ENCODE data around the gene NCAPD3. TPM values are rescaled to one million over a fixed set of nuclear protein-coding genes. Genes with fewer than 3 reads are reported as not detected.
A peak's percentile ranks its signal among the peaks of the same experiment; 100 is the strongest.

NCAPD3 gene
- total and polyA plus RNA-seq, 2 donors (not counting 1 experiment from before 2014, with no cell fraction given) = 12.9 to 32.2 TPM

GRCh38 chr11:134253188-134253993 lies 29.6 kb upstream of the NCAPD3 start, which contains the start of the genes ACAD8 and THYN1:
ACAD8 (plus strand) TSS chr11:134253568; CDS start chr11:134253601, 33 bp downstream.
THYN1 (minus strand) TSS chr11:134253352; CDS start chr11:134252882, 470 bp downstream.
- under 1% methylated on average over 68 of the region's 70 CpGs for WGBS (ENCODE audit: insufficient coverage)
- peaks cover under 1 to 22% of the 10 kb centered on the region in 2 experiments for H3K36me3 ChIP-seq (replicated peaks in 1 of 2; ENCODE audit: control extremely low read depth in 1 of 2, control insufficient read depth in 1 of 2, extremely low read depth in 1 of 2, insufficient read depth in 2 of 2, low read length in 1 of 2)
- peak within 1 kb of the TSS; percentile 95 for H2AFZ ChIP-seq (ENCODE audit: insufficient read depth, low read depth, low read length, poor library complexity, severe bottlenecking)
- H3K27ac Mint-ChIP-seq = peak within 1 kb of the TSS; percentile 69
- peak within 1 kb of the TSS; percentile 94 for H3K4me2 ChIP-seq (replicated peaks; ENCODE audit: low read depth, low read length, poor library complexity, severe bottlenecking)
- peak within 1 kb of the TSS; percentile 42 to 45 for H3K27ac ChIP-seq (ENCODE audit: low read length in 2 of 2)
- H3K4me1 Mint-ChIP-seq = peaks cover 28% of the 10 kb centered on the region
- H3K4me3 ChIP-seq (ENCODE audit: control extremely low read depth in 1 of 5, extremely low read depth in 1 of 5, insufficient read depth in 1 of 5, low read depth in 2 of 5, low read length in 4 of 5) = peak within 1 kb of the TSS; percentile 81 to 100 (median 93)
- ATAC-seq (ENCODE audit: low read depth) (peak; percentile 100), DNase-seq (peak; percentile 96)
- no peaks in the 10 kb centered on the region for H3K9me3 Mint-ChIP-seq (ENCODE audit: insufficient read depth)
- H3K27me3 Mint-ChIP-seq = no peaks in the 10 kb centered on the region
- POLR2A ChIA-PET = interaction anchor here (0.7 to 1.4 kb wide), 2 partner anchors 26 to 29 kb away, joined by 3 to 6 read pairs; partner anchors contain the start of genes NCAPD3 and VPS26B
- H3K9ac ChIP-seq (ENCODE audit: low read length) = peak within 1 kb of the TSS; percentile 82
- peaks cover 7% of the 10 kb centered on the region for H3K79me2 ChIP-seq (ENCODE audit: control insufficient read depth, insufficient read depth, low read length)
- H3K9me3 ChIP-seq (ENCODE audit: control extremely low read depth in 1 of 3, control insufficient read depth in 2 of 3, insufficient read depth in 1 of 3, low read length in 2 of 3) = no peaks in the 10 kb centered on the region
- peak within 1 kb of the TSS; percentile 91 for H3K4me3 Mint-ChIP-seq
- CTCF ChIA-PET = interaction anchor here (1.0 to 3.3 kb wide), 8 partner anchors 9 to 45 kb away, joined by 3 to 14 read pairs (median 5); partner anchors contain the start of genes NCAPD3 and VPS26B
- peaks cover 10 to 15% of the 10 kb centered on the region in 2 donors for H3K4me1 ChIP-seq (ENCODE audit: control insufficient read depth in 2 of 2, insufficient read depth in 2 of 2, low read length in 2 of 2)
- H3K27me3 ChIP-seq (replicated peaks in 1 of 4; ENCODE audit: control extremely low read depth in 1 of 4, control insufficient read depth in 3 of 4, insufficient read depth in 4 of 4, low read length in 3 of 4) = no peaks in the 10 kb centered on the region
- intact Hi-C loops (cut with micrococcal nuclease) = loop anchor here (1.0 to 2.0 kb wide), 5 partner anchors 25 to 184 kb away; partner anchors contain the start of genes GLB1L2, JAM3 and VPS26B
- TF ChIP-seq EZH2 (IDR thresholded peaks at IDR 0.05; ENCODE audit: borderline replicate concordance, insufficient read depth, low read depth, low read length, poor library complexity, severe bottlenecking) (no peak), CTCF (IDR thresholded peaks at IDR 0.05) (peak; percentile 40)
- H4K20me1 ChIP-seq (ENCODE audit: control insufficient read depth, insufficient read depth, low read length, poor library complexity, severe bottlenecking) = no peaks in the 10 kb centered on the region
